HG02840 (cell line): ENCODE results near the gene APOL3.
"Not testable (repeated sequence)": the region's sequence is repeated elsewhere in the genome, so short reads cannot be mapped to it uniquely, and the experiment has no call there.

Experiments used
- ATAC-seq: cut with Tn5 transposase; IDR thresholded peaks from one replicate; pipeline ENCODE4 v1.9.1; 2021; ENCODE audit warnings: mild to moderate bottlenecking, moderate library complexity, moderate number of reproducible peaks; ENCODE audit not compliant: unreplicated experiment, low FRiP score

The APOL3 gene

DNA sequence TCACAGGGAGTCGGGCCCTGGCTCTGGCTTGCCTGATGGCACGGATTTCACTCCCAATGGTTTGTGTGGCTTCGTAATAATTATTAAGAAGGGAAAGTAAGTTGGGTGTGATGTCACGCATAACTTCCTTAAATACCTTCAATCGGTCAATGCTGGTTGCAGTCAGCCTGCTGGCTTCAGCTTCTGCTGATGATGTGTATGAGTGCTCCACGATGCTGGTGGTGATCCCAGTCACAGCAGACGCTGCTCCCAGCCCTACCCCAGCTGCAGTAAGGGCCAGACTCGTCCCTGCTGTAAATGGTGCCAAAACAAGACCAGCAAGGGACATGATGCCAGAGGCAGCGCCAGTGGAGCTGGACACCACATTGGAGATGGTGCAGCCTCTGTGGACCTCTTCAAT lies 19.1 kb downstream of the APOL3 start:
- no peak for ATAC-seq

DNA sequence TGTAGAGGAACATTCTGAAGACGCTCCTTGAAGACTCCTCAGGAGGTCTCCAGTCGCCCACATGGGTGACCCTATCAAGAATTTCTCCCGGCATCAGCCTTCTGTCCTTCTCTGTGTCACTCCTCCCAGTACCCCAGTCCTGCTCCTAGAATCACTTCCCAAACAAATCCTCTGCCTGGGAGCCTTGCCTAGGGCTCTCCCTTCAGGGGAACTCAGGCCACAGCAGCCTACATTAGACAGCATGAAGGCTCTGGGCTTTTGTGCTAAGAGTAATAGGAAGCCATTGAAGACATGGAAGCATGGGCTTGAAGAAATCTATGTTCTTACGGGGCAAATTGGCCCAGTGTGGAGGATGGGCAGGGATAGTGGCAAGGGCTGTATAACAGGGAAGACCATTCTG lies 21.8 kb downstream of the APOL3 start:
- ATAC-seq: not testable (repeated sequence)

DNA sequence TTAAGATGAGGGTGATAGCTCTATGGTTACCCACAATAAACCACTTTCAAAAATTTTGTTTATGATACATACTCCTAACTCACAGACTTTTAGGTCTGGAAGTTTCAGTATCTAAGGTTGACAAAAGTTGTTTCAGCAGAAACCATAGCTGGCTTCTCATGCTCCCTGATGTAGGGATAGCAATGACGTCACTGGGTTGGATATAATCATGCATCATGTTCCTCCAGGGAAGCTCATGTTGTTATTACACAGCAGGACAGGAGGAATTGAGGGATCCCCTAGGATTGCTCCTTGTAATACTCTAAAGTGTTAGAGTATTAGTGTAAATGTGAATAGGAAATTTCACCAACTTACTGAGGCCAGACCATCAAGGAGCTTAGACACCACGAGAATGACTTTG lies 23.6 kb downstream of the APOL3 start:
- no peak for ATAC-seq

DNA sequence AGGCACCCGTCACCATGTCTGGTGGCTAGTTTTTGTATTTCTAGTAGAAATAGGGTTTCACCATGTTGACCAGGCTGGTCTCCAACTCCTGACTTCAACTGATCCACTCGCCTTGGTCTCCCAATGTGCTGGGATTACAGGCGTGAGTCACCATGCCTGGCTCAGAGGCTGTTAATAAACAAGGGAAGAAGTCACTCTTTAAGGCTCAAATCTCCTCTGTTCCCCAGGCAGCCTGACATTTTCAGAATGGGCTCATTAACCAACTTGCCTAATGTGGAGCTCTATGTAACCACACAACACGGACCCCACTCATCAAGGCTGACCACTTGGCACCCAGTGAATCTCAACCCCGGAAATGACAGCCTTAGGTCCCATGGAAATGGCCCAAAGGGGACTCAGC lies 24.1 kb downstream of the APOL3 start:
- ATAC-seq: no peak

DNA sequence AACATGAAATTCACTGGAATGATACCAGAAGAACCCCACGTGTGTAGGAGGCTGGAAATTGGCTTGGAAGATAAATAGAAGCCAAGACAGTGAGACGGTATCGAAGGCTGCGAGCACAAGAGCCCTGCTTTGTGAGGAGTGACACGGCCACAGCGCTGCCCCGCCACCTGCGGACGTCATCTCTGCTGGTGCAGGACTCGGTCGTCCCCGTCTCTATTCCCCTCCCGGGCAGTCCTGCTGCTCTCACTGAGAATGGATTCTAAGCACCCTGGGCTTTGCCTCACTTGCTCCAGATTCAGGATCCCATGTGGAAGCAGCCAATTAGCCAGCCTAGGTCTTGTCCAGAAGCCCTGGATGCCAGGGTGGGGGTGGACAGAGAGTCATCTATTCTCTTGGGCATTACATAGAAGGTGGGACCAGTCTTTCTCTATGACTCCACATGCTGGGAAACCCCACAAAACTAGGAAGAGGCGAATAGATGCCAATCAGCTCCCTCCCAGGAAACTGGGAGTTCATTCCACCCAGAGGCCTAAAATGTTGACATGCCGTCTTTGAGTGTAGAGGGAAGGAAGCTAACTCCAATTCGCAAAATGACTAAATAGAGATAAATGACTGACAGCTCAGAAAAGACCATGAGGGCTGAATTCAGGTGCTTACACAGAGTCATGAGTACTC lies 25.1 kb downstream of the APOL3 start:
- no peak for ATAC-seq

DNA sequence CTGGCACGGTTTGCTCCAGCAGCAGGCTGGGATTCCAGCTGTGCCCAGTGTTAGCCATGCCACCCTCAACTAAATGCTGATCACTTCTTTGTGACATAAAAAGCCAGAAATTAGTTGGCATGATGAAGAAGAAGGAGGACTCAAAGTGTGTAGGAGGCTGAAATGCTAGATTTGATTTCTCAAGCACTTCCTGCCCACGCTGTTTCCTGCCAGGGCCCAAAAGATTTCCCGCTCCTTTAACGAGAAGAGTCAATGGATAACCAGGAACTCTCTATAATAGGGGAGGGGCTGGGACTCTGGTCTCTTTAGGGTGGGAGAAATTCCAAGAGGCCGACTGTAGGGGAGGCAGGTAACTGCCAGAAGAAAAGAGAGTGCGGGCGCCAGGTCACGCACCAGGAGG lies 26.4 kb downstream of the APOL3 start:
- no peak for ATAC-seq

DNA sequence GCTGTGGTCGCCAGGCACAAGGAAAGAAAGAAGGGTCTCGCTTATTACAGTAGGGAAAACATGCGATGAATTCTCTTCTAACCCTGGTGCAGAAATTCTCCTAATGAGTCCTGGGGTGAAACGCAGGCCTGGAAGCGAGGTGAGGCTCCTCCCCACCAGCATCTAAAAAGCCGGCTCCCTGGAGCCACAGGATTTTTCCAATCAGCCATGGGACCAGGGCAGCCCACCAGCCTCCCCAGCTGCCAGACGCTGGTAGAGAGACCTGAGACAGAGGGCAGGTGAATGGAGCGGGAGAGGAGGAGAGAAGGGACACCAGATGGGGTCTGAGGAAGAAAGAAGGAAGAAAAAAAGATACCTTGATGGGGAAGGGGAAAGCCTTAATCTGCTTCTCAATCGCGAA lies 28.6 kb downstream of the APOL3 start:
- ATAC-seq: no peak

DNA sequence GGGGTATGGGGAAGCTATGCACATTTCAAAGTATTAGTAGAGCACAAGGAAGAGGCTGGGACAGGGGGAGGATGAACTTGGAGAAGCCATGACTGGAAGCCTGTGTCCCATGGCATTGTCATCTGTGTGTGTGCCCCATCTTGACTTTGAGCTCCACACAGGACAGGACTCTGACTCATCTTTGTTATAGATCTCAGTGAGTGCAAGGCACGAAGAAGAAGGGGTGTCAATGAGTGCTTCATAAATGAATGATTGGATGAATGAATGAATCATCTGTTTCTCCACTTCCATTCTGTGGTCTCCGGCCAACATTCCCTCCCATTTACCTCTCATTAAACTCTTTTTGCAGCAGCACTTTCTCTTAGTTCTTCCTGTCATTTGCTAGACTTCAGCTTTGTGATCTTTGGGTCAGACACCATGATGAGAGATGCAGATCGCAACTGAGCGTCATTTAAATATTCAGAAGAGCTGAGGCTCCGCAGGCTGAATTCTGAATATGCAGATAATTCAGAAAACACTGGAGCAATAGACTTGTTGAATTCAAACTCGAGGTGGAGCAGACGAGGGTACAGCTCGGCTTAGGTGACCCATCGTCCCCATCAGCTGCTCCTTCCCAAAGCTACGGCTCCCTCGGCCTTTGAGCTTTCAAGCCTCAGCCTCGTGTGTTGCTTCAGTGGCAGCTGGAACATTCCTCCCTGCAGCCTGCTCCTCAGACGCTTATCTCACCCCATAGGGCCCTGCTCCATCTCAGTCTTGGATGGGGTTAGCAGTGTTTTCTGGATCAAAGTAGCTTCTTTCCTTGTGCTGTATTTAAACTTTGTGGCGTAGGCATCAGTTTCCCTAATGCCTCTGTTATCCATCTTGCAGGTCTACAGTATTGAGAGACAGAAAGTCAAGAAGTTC lies 30.8 kb downstream of the APOL3 start:
- no peak for ATAC-seq

DNA sequence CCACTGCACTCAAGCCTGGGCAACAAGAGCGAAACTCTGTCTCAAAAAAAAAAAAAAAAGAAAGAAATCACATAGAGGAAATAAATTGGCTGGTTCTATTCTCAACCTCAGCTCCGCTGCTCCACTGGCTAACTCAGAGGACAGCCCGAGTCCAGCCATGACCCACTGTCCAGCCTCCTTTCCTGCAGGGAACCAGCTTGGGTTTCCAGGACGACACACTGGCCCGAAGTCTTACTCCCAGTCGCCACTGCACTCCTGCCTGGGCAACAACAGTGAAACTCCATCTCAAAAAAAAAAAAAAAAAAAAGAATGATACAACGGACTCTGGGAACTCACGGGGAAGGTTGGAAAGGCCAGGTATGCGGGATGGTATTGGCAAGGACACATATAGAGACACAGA lies 31.5 kb downstream of the APOL3 start:
- no peak for ATAC-seq

DNA sequence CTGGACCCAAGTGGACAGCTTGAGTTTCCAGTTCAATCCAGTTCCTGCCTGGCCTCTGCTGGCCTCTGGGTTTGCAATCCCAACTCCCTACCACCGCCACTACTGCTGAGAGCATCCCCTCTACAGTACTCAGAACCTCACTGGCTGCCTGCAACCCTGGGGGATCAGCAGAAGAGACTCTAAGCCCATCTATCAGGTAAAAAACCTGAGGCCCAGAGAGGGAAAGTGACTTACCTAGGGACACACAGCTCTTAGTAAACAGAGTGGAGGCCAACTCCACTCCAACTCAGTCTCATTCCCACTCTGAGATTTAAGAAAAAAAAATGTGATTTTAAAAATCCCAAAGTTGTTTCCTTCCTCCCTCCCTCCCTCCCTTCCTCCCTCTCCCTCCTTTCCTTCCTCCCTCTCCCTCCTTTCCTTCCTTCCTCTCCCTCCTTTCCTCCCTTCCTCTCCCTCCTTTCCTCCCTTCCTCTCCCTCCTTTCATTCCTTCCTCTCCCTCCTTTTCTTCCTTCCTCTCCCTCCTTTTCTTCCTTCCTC lies 34.5 kb downstream of the APOL3 start:
- no peak for ATAC-seq

DNA sequence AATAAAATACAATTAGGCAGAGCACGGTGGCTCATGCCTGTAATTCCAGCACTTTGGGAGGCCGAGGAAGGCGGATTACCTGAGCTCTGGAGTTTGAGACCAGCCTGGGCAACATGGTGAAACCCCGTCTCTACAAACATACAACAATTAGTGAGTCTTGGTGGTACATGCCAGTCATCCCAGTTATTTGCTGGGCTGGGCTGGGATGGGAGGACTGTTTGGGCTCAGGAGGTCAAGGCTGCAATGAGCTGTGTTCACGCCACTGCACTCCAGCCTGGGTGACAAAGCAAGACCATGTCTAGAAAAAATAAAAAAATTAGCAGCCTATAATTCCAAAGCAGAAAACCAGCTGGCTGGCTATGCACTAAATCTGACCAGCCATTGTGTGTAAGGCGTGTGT lies 35.1 kb downstream of the APOL3 start:
- ATAC-seq: no peak

DNA sequence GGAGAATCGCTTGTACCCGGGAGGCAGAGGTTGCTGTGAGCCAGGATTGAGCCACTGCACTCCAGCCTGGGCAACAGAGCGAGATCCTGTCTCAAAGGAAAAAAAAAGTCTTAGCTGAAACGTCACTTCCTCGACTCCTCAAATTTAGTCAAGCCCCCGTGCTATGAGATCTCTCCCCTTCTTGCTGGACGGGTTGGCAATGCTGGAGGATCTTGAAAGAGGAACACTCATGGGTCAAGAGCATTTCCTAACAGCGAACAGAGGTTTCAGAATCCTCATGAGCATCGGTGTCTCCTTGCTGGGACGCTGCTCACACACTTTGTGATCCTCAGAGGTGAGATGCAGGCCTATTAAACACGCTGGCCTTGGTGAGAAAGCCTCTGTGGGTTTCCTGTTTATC lies 35.9 kb downstream of the APOL3 start:
- no peak for ATAC-seq

DNA sequence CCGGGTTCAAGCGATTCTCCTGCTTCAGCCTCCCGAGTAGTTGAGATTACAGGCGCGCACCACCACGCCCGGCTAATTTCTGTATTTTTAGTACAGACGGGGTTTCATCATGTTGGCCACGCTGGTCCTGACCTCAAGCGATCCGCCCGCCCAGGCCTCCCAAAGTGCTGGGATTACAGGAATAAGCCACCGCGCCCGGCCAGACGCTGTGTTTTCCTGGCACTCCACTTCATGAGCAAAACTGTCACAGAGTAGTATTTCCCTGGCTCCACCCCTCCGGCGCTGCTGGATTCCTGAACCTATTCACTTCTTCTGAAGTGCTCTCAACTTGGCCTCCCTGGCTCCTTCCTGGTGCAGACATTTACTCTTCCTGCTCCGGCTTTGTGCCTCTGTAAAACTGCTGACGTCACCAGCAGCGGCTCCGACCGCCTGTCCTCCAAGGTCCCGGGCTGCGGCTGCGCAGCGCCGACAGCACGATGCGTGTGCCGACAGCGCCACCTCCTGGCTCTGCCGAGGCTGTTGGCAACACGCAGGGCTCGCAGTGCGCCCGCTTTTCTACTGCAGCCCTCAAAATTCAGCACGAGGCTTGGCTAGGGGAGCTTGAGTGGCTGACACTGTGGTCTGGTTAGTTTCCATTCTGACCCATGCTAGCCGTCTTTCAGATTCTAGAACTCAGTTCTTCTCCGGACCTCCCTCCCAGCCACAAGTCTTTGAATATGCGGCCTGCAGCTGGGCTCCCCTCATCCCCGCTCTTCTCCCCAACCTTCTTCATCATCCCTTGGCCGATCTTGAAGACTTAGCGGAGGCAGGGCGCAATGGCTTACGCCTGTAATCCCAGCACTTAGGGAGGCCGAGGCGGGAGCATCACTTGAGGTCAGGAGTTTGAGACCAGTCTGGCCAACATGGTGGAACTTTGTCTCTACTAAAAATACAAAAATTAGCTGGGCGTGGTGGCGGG lies 36.6 kb downstream of the APOL3 start:
- peak; percentile 60 for ATAC-seq

DNA sequence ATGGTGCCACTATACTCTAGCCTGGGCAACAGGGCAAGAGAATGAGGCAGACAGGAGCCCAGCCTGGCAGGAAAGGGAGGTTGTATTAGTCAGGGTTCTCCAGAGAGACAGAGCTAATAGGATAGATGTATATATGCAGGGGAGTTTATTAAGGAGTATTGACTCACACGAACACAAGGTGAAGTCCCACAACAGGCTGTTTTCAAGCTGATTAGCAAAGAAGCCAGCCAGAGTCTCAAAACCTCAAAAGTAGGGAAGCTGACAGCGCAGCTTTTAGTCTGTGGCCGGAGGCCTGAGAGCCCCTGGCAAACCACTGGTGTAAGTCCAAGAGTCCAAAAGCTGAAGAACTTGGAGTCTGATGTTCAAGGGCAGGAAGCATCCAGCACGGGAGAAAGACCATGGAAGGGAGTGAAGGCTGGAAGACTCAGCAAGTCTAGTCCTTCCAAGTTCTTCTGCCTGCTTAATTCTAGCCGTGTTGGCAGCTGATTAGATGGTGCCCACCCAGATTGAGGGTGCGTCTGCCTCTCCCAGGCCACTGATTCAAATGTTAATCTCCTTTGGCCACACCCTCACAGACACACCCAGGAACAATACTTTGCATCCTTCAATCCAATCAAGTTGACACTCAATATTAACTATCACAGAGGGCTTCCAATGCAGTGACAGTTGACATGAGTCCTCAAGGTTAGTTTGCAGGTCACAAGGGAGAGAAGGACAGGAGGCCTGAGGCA lies 39.8 kb downstream of the APOL3 start:
- not testable (repeated sequence) for ATAC-seq

DNA sequence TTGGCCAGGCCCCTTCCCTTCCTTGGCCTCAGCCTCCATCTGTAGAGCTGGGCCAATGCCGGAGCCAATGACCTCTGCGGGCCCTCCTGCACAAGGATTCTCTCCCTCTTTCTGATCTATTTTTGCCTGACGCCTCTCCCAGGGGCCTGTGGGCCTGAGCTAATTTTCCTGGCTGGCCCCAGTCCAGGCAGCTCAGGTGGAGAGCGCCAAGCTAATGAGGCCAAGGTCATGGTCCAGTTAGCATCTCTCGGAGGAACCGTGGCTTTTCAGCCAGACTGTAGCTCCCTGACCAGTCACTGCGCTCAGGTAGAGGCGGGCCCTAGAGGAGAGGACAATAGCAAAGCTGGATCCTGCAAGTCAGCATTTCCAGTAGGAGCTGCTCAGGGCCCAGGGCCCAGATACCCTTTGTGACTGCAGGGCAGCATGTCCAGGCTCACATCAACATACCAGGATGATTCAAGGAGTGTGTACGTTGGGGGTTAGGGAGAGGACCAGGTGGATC lies 43.5 kb downstream of the APOL3 start:
- no peak for ATAC-seq

DNA sequence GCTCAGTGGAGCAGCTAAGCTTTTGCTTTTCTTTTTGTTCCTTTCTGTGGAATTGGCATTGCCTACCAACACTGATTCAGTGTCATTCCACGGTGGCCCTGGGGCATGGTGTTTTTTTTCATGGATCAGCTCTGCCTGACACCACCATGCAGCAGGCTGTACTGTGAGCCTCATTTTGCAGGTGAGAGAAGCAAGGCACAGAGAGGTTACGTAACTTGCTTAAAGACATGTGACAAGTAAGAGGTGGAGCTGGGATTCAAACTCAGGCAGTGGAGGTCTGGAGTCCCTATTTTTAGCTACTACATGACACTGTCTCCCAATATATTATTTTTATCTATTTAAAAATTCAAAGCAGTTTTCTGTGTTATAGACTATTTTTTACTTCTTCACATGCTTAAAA lies 44.4 kb downstream of the APOL3 start:
- no peak for ATAC-seq

DNA sequence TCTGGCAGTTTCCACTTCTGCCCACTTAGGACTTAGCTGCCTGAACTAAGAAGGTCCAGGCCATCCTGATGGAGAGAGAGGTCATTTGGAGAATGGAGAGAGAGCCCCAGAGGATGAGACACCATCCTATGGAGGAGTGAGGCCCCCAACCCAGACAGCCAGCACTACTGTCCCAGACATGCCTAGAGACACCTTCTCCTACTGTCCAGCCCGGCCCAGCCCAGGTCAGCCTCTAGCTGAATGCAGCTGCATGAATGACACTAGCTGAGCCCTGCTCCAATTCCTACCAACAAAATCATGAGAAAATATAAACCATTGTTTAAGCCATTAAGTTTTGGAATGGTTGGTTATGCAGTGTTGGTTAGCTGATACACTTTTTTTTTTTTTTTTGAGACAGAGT lies 47.4 kb downstream of the APOL3 start:
- no peak for ATAC-seq

DNA sequence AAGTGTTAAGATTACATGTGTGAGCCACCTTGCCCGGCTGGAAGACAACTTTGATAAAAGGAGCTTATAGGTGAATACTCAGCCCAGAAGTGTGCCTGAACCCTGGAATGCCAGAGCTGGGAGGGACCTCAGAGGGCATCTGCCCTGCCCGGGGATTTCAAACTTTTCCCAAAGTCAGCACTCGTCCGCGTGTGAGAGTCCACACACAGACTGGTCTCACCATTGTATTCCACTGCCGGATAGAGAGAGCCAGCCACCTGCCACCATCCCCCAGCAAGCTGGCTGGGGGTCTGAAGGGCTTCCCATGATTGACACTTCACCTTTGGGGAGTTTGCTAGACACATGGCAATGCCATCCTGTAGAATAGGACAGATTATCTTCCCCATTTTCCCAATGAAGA lies 49.2 kb downstream of the APOL3 start:
- no peak for ATAC-seq

DNA sequence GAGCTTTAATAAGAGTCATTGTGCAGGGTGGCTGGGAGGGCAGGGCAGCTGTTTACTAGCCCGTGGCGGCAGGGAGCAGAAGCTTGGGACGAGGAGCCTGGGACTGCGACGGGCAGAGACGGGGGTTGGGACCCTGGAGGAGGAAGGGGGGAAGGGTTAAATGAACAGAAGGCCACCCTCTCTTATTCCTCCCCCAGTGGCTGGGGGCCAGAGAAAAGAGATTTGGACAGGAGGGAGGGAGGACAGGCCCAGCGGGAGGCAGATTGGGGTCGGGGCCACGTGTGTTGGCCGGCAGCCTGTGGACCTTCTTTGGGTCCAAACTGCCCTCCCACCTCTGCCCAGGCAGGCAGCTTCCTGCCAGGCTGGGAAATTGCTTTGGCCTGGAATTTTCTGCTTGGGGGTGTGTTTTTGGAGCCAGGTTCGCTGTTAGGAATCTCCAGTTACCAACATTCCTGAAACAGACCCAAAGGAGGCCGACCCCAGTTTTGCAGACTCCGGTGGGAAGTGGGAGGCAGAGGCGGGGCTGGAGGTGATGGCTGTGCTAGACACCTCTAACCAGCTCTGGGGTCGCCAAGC lies 50.2 kb downstream of the APOL3 start:
- ATAC-seq: no peak
